Thoracic aorta (tissue), 2 donors: ENCODE data around the gene COL20A1. TPM values are rescaled to one million over a fixed set of nuclear protein-coding genes. Genes with fewer than 3 reads are reported as not detected.

Source experiments
- ATAC-seq: fragments of 150-250 bp; one replicate; pipeline ENCODE4 v1.8.0; 2017; ENCODE audit warnings: low read depth; ENCODE audit not compliant: insufficient number of reproducible peaks, low FRiP score
- DNase-seq: peaks from one replicate; pipeline ENCODE4 v3.0.0-alpha.2; 2020; ENCODE audit warnings: low spot score
- H3K27ac ChIP-seq, 2 donors: fragments of 200-600 bp; sonication (generic); 1 replicate in 1 of 2; 2 replicates in 1 of 2; pipeline ENCODE4 v1.5.1; 2016; ENCODE audit warnings: mild to moderate bottlenecking in 2 of 2, moderate library complexity in 2 of 2
- H3K27me3 ChIP-seq: fragments of 200-600 bp; sonication (generic); replicated peaks from 2 replicates; pipeline ENCODE4 v1.6.0; 2016; ENCODE audit warnings: mild to moderate bottlenecking; ENCODE audit not compliant: insufficient read depth
- H3K36me3 ChIP-seq: fragments of 200-600 bp; sonication (generic); one replicate; pipeline ENCODE4 v1.5.1; 2016
- H3K4me1 ChIP-seq, 2 donors: fragments of 200-600 bp; sonication (generic); 1 replicate in 1 of 2; 2 replicates in 1 of 2; pipeline versions ENCODE4 v1.5.1 to v1.6.0; 2016; ENCODE audit warnings: low read depth in 2 of 2, mild to moderate bottlenecking in 1 of 2; ENCODE audit not compliant: control insufficient read depth in 1 of 2
- H3K4me3 ChIP-seq: fragments of 200-600 bp; sonication (generic); 2 replicates; pipeline ENCODE4 v1.5.1; 2016; ENCODE audit warnings: mild to moderate bottlenecking
- H3K9me3 ChIP-seq: fragments of 200-600 bp; sonication (generic); 2 replicates; pipeline ENCODE4 v1.5.1; 2016
- CTCF ChIP-seq: fragments of 200-600 bp; sonication (generic); IDR thresholded peaks from one replicate; pipeline ENCODE4 v1.5.1; 2019; ENCODE audit warnings: antibody characterized with exemption
- total RNA-seq, 2 donors: library from RNA; depleted of rRNA; stranded (reverse); fragments of >200 nt; gene quantifications; one replicate each; pipeline versions ENCODE4 v1.1.0 to v1.2.3, GENCODE V29; 2016

Gene COL20A1
- total RNA-seq, 2 donors from 2014 or later = not detected

GRCh38 chr20:63317601-63318291 is 24.8 kb downstream of the COL20A1 start:
- ATAC-seq (no peak), DNase-seq (no peak)
- Histone ChIP-seq H3K27ac (no peak overlapping the region), H3K4me3 (no peak overlapping the region), H3K9me3 (no peaks in the 10 kb centered on the region), H3K4me1 (no peaks in the 10 kb centered on the region), H3K36me3 (no peaks in the 10 kb centered on the region), H3K27me3 (no peaks in the 10 kb centered on the region)
- TF ChIP-seq CTCF = no peak

- TF ChIP-seq CTCF = no peak
- no peak for ATAC-seq
- Histone ChIP-seq H3K4me3 (no peak overlapping the region), H3K36me3 (no peaks in the 10 kb centered on the region), H3K9me3 (no peaks in the 10 kb centered on the region), H3K27me3 (no peaks in the 10 kb centered on the region), H3K4me1 (no peaks in the 10 kb centered on the region), H3K27ac (no peak overlapping the region)
- no peak for DNase-seq
These were observed 25.6 kb downstream of the COL20A1 start for GRCh38 chr20:63318391-63319163.

GRCh38 chr20:63319164-63320040 is 26.4 kb downstream of the COL20A1 start:
- H3K4me1 ChIP-seq = no peaks in the 10 kb centered on the region
- TF ChIP-seq CTCF = no peak
- H3K9me3 ChIP-seq = no peaks in the 10 kb centered on the region
- ATAC-seq (no peak), DNase-seq (no peak)
- no peak overlapping the region for H3K27ac ChIP-seq
- no peaks in the 10 kb centered on the region for H3K36me3 ChIP-seq
- no peaks in the 10 kb centered on the region for H3K27me3 ChIP-seq
- no peak overlapping the region for H3K4me3 ChIP-seq

GRCh38 chr20:63320041-63320511 is 27.1 kb downstream of the COL20A1 start:
- H3K9me3 ChIP-seq = no peaks in the 10 kb centered on the region
- ATAC-seq = no peak
- H3K4me1 ChIP-seq = no peaks in the 10 kb centered on the region
- TF ChIP-seq CTCF = no peak
- no peak for DNase-seq
- H3K27me3 ChIP-seq = no peaks in the 10 kb centered on the region
- H3K36me3 ChIP-seq = no peaks in the 10 kb centered on the region
- no peak overlapping the region for H3K4me3 ChIP-seq
- H3K27ac ChIP-seq = no peak overlapping the region
